Tibial nerve (tissue), 4 donors: ENCODE results near the gene GRIK4. TPM values are rescaled to one million over a fixed set of nuclear protein-coding genes. Genes with fewer than 3 reads are reported as not detected.

Experiments used
- DNase-seq, 2 donors: peaks; one replicate each; pipeline ENCODE4 v3.0.0-alpha.2; 2019; ENCODE audit warnings: low spot score in 2 of 2
- H3K27ac ChIP-seq, 4 donors: fragments of 200-600 bp; sonication (generic) in 3 of 4; one replicate each; pipeline ENCODE4 v1.5.1; 2017 to 2019; ENCODE audit warnings: mild to moderate bottlenecking in 1 of 4
- H3K27me3 ChIP-seq, 2 donors: fragments of 200-600 bp; sonication (generic) in 1 of 2; one replicate each; pipeline versions ENCODE4 v1.5.1 to v1.6.0; 2017 to 2019
- H3K36me3 ChIP-seq, 3 donors: fragments of 200-600 bp; sonication (generic); one replicate each; pipeline ENCODE4 v1.5.1; 2018 to 2019
- H3K4me1 ChIP-seq, 4 donors: fragments of 200-600 bp; sonication (generic) in 3 of 4; one replicate each; pipeline ENCODE4 v1.5.1; 2017 to 2019
- H3K4me3 ChIP-seq, 4 donors: fragments of 200-600 bp; sonication (generic) in 3 of 4; one replicate each; pipeline ENCODE4 v1.5.1; 2017 to 2019; ENCODE audit warnings: mild to moderate bottlenecking in 1 of 4, moderate library complexity in 1 of 4
- H3K9me3 ChIP-seq, 4 donors: fragments of 200-600 bp; sonication (generic) in 3 of 4; one replicate each; pipeline ENCODE4 v1.5.1; 2017 to 2019
- EP300 ChIP-seq, 2 donors: sonication (generic); formaldehyde crosslinking; IDR thresholded peaks; one replicate each; pipeline ENCODE4 v1.6.1; 2017; ENCODE audit warnings: antibody characterized with exemption in 2 of 2, mild to moderate bottlenecking in 1 of 2
- POLR2A ChIP-seq, 2 donors: fragments of 450-650 bp; IDR thresholded peaks; one replicate each; pipeline ENCODE4 v1.6.1; 2017; ENCODE audit warnings: antibody characterized with exemption in 2 of 2, mild to moderate bottlenecking in 2 of 2, moderate library complexity in 2 of 2
- WGBS, 2 donors: methylation state at CpG; one replicate each; pipeline ENCODE4 v1.1.5; 2018; 5-methylcytosine and 5-hydroxymethylcytosine counted together
- total RNA-seq, 4 donors: library from RNA; depleted of rRNA; stranded (reverse); fragments of >200 nt; gene quantifications; one replicate each; pipeline ENCODE4 v1.1.0, GENCODE V29; 2016
- TF ChIP-seq, protein P1 (sequence below), 5 experiments: fragments of 200-600 bp in 3 of 5; fragments of 450-650 bp in 2 of 5; sonication (generic) in 3 of 5; IDR thresholded peaks; one replicate each; pipeline ENCODE4 v1.5.1; 2016 to 2019; ENCODE audit warnings: antibody characterized with exemption in 5 of 5, mild to moderate bottlenecking in 3 of 5, moderate library complexity in 2 of 5

Gene GRIK4
- total RNA-seq, 4 donors from 2014 or later: 0.22 to 0.98 TPM; not detected in 2

DNA sequence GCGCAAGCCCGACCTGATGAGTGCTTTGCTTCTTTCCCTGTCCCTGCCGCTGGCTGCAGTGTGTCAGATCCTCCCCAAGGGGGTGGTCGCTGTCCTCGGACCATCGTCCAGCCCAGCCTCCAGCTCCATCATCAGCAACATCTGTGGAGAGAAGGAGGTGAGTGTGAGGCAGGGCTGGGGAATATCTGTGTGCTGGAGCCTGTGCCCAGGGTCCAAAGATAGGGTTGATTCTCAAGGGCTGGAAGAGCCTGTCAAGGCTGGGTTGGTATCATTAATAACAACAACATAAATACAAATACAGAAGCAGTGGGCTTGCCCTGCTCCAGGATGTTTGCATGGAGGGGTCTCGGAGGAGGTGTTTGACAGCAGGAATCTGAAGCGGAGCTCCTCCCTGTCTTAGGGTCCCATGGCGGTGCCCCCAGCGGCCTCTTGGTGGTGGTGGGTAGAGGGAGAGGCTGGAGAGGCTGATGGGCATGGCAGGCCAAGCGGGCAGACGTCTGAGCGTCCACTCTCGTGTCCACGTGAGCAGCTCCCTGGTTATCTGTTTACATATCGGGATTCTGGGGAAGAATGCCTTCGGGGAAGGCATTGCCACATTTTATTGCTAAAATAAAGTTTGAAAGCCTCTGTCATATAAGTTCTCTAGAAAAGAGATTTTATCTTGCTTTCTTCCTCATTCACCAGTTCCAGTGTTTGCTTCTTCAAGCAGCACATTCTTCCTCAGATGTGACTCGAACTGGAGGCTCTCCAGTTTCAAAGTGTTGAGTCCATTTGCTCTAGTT lies 304.0 kb downstream of the GRIK4 start:
- Histone ChIP-seq H3K27ac (no peak overlapping the region), H3K9me3 (no peaks in the 10 kb centered on the region), H3K36me3 (no peaks in the 10 kb centered on the region), H3K4me1 (no peaks in the 10 kb centered on the region), H3K4me3 (no peak overlapping the region), H3K27me3 (no peaks in the 10 kb centered on the region)
- WGBS, 2 donors: 77 to 80% methylated on average over 16 to 18 of the region's 18 CpGs
- no peak for TF ChIP-seq POLR2A (IDR thresholded peaks at IDR 0.05)
- TF ChIP-seq, protein P1, sequence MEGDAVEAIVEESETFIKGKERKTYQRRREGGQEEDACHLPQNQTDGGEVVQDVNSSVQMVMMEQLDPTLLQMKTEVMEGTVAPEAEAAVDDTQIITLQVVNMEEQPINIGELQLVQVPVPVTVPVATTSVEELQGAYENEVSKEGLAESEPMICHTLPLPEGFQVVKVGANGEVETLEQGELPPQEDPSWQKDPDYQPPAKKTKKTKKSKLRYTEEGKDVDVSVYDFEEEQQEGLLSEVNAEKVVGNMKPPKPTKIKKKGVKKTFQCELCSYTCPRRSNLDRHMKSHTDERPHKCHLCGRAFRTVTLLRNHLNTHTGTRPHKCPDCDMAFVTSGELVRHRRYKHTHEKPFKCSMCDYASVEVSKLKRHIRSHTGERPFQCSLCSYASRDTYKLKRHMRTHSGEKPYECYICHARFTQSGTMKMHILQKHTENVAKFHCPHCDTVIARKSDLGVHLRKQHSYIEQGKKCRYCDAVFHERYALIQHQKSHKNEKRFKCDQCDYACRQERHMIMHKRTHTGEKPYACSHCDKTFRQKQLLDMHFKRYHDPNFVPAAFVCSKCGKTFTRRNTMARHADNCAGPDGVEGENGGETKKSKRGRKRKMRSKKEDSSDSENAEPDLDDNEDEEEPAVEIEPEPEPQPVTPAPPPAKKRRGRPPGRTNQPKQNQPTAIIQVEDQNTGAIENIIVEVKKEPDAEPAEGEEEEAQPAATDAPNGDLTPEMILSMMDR (IDR thresholded peaks at IDR 0.05): no peak
- TF ChIP-seq EP300 (IDR thresholded peaks at IDR 0.05): no peak
- no peak for DNase-seq

DNA sequence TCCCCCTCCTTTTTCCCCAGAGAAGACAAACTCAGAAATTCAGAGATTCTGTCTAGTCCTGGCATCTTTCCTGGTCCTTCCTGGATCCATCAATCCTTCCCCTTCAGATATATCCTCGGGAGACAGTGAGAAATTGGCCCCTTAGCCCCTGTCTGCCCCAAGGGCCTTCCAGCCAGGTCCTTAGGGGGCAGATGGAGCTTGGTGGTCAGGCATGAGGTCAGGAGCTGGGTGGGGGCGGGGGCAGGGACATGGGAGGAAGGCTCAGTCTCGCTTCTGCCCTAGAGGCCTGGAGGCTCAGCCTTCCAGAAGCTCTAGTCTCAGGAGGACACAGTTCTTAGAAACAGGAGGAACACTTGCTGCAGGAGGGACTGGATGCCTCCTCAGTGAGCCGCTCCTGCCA lies 304.6 kb downstream of the GRIK4 start:
- Histone ChIP-seq H3K4me3 (no peak overlapping the region), H3K27me3 (no peaks in the 10 kb centered on the region), H3K36me3 (no peaks in the 10 kb centered on the region), H3K9me3 (no peaks in the 10 kb centered on the region), H3K27ac (no peak overlapping the region), H3K4me1 (no peaks in the 10 kb centered on the region)
- WGBS, 2 donors: 74 to 79% methylated on average over 4 of the region's 4 CpGs
- DNase-seq: no peak
- TF ChIP-seq EP300 (IDR thresholded peaks at IDR 0.05): no peak
- TF ChIP-seq POLR2A (IDR thresholded peaks at IDR 0.05): no peak
- TF ChIP-seq, protein P1 (IDR thresholded peaks at IDR 0.05): no peak

DNA sequence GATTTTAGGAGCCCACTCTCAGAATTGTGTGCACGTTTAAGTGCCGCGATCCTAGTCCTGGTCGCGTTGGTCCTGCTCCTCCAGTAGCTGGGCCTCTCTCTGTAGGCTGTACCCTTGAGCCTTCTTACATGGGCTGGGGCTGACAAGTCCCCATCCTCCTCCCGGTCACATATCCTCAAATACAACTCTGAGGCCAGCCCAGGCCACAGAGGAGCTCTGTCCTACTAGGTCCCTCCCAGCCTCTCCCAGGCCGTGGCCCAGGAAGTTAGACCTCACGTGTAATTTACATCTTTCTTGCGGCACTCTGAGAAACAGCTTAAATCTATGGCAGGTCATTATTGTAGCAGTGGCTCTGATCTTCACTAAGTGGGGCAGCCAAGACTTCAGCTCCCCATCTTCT lies 305.2 kb downstream of the GRIK4 start:
- WGBS, 2 donors: 74 to 80% methylated on average over 9 of the region's 9 CpGs
- H3K4me3 ChIP-seq: no peak overlapping the region
- no peaks in the 10 kb centered on the region for H3K9me3 ChIP-seq
- TF ChIP-seq EP300 (IDR thresholded peaks at IDR 0.05): no peak
- TF ChIP-seq, protein P1 (IDR thresholded peaks at IDR 0.05): no peak
- no peak for TF ChIP-seq POLR2A (IDR thresholded peaks at IDR 0.05)
- DNase-seq: no peak
- no peak overlapping the region for H3K27ac ChIP-seq
- H3K4me1 ChIP-seq: no peaks in the 10 kb centered on the region
- no peaks in the 10 kb centered on the region for H3K36me3 ChIP-seq
- H3K27me3 ChIP-seq: no peaks in the 10 kb centered on the region

DNA sequence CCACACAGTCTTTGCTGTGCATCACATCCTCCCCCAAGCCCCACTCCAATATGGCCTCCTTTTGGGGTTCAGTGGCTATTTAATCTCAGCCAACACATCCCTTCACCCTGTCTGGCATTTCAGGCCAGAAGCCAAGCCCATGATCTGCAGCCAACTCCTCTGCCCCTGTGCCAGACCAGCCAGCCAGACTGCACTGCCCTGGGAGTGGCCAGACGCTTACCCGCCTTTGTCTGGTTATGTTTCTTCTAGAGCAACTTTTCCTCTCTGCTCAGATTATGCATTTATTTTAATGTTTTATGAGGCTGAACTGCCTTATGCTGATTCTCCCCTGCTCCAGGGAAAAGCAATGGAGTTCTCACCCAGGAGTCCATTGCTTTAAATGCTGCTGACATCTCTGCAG lies 305.6 kb downstream of the GRIK4 start:
- no peak for TF ChIP-seq POLR2A (IDR thresholded peaks at IDR 0.05)
- TF ChIP-seq, protein P1 (IDR thresholded peaks at IDR 0.05): no peak
- no peak for TF ChIP-seq EP300 (IDR thresholded peaks at IDR 0.05)
- no peaks in the 10 kb centered on the region for H3K4me1 ChIP-seq
- no peak overlapping the region for H3K27ac ChIP-seq
- H3K9me3 ChIP-seq: no peaks in the 10 kb centered on the region
- no peaks in the 10 kb centered on the region for H3K27me3 ChIP-seq
- 48 to 56% methylated on average over 2 of the region's 2 CpGs for WGBS, 2 donors
- no peak overlapping the region for H3K4me3 ChIP-seq
- no peak for DNase-seq
- no peaks in the 10 kb centered on the region for H3K36me3 ChIP-seq

DNA sequence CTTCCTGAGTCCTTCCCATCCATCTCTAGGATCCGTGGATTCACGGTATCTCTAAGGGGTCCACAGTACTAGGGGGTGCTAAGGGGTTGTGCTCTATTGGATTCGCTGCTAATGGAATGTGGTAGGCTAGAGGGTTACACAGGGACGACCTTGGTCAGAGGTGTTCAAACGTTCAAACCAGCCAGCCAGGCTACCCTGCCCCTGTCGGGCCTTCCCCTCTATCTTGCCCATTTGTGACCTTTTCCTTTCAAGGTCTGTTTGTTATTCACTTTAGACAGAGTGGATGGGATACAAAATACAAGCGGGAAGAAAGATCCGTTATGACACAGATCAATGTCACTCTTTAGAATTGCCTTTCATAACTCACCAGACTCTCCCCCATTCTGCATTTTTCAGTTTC lies 306.5 kb downstream of the GRIK4 start:
- H3K27ac ChIP-seq: no peak overlapping the region
- 74 to 76% methylated on average over 8 of the region's 8 CpGs for WGBS, 2 donors
- H3K27me3 ChIP-seq: no peaks in the 10 kb centered on the region
- no peaks in the 10 kb centered on the region for H3K9me3 ChIP-seq
- no peak for DNase-seq
- no peak overlapping the region for H3K4me3 ChIP-seq
- no peaks in the 10 kb centered on the region for H3K4me1 ChIP-seq
- TF ChIP-seq, protein P1 (IDR thresholded peaks at IDR 0.05): no peak
- TF ChIP-seq POLR2A (IDR thresholded peaks at IDR 0.05): no peak
- no peak for TF ChIP-seq EP300 (IDR thresholded peaks at IDR 0.05)
- H3K36me3 ChIP-seq: no peaks in the 10 kb centered on the region
